ENCODE measurements around the gene ZNF394. TPM values are rescaled to one million over a fixed set of nuclear protein-coding genes. Genes with fewer than 3 reads are reported as not detected.
"Not testable (repeated sequence)": the region's sequence is repeated elsewhere in the genome, so short reads cannot be mapped to it uniquely, and the experiment has no call there.

The ZNF394 gene
- total RNA-seq: 36.4 and 40.7 TPM in 2 replicates

DNA sequence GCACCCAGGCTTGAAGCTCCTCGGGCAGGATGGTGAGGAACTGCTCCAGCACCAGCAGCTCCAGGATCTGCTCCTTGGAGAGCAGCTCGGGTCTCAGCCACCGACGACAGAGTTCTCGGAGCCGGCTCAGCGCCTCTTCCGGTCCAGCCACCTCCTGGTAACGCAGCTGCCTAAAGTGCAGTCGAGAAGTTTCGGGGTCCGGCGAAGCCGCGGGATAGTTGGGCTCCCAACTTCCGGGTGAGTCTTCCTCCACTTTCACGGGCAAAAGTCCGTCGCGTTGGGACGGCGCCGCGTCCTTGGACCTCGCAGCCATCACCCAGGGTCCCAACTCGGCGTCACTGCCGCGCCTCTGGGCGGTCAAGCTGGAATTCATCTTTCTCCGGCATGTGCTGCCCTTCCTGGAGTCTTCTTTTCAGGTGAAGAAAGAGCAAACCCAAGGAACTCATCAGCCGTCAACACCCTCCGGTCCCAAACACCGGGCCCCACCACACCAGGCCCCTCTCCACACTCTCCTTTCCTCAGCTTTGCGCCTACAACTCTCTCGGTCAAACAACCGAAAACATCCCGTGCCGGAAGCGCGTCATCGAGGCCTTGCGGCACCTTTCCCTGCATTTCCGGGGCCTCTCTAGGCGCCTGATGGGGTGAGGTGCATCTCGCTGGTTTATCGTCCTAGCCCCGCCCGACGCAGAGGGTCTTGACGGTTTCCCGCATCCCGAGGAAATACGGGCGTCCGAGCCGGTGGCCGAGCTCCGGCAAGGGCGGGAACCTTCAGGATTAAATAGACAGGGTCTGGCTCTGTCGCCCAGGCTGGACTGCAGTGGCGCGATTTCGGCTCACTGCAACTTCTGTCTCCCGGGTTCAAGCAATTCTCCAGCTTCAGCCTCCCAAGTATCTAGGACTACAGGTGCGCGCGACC, at the start of gene ZNF394:
Gene ZNF394 (minus strand): TSS at position 561 of the 916 bp plus-strand sequence. CDS start 188 bp downstream, at position 373.
- peak; percentile 86 for DNase-seq (ENCODE audit: low spot score)

GRCh38 chr7:99549545-99549944, 49.5 kb upstream of the ZNF394 start:
- H3K4me3 Mint-ChIP-seq (ENCODE audit: low read depth); DNase-seq (ENCODE audit: low spot score); H3K27me3 Mint-ChIP-seq (ENCODE audit: low read depth); intact Hi-C loops (cut with micrococcal nuclease); H3K27ac Mint-ChIP-seq: not testable (repeated sequence)
- Mint-ChIP-seq H3K9me3 (peaks cover 26% of the 10 kb centered on the region), H3K4me1 (ENCODE audit: low read depth) (peaks cover 15% of the 10 kb centered on the region), H3K36me3 (ENCODE audit: low read depth) (peaks cover 55% of the 10 kb centered on the region)

More for the DNA sequence above, at the start of gene ZNF394:
- peak within 1 kb of the TSS; percentile 98 for H3K27ac Mint-ChIP-seq
- no peaks in the 10 kb centered on the region for H3K27me3 Mint-ChIP-seq (ENCODE audit: low read depth)
- peaks cover 12% of the 10 kb centered on the region for H3K9me3 Mint-ChIP-seq
- H3K4me1 Mint-ChIP-seq (ENCODE audit: low read depth): peaks cover 20% of the 10 kb centered on the region
- peaks cover 57% of the 10 kb centered on the region for H3K36me3 Mint-ChIP-seq (ENCODE audit: low read depth)
- H3K4me3 Mint-ChIP-seq (ENCODE audit: low read depth): peak within 1 kb of the TSS; percentile 94
- intact Hi-C loops (cut with micrococcal nuclease): loop anchor here (1.0 kb wide), 3 partner anchors 28 to 116 kb away; partner anchors contain the start of genes FAM200A, ZNF789 and ZSCAN25

DNA sequence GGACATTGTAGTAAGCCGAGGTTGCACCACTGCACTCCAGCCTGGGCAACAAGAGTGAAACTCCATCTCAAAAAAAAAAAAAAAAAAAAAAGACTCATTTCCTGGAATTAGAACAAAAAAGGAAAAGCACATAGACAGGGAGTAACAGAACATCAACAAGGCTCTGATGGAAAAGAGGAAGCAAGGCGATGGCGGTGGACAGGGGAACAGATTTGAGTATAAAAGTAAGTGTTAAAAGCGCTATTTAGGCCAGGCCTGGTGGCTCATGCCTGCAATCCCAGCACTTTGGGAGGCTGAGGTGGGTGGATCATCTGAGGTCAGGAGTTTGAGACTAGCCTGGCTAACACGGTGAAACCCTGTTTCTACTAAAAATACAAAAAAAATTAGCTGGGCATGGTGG, 45.2 kb upstream of the ZNF394 start:
- H3K27me3 Mint-ChIP-seq (ENCODE audit: low read depth); H3K4me1 Mint-ChIP-seq (ENCODE audit: low read depth); H3K4me3 Mint-ChIP-seq (ENCODE audit: low read depth); intact Hi-C loops (cut with micrococcal nuclease); H3K27ac Mint-ChIP-seq; DNase-seq (ENCODE audit: low spot score): not testable (repeated sequence)
- Mint-ChIP-seq H3K9me3 (peaks cover 50% of the 10 kb centered on the region), H3K36me3 (ENCODE audit: low read depth) (peaks cover 49% of the 10 kb centered on the region)

DNA sequence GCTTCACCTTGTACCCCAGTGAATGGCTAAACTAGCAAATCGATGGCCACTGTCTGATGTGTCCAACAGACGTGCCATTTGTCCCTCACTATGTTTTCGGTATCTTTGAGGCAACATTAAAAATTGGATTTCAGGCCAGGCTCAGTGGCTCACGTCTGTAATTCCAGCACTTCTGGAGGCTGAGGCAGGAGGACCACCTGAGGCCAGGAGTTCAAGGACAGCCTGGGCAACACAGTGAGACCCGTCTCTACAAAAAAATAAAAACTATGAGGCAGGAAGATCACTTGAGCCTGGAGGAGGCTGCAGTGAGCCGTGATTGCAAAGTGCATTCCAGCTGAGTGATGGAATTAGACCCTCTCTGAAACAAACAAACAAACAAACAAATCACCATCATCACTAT, 43.8 kb upstream of the ZNF394 start:
- no peak overlapping the region for H3K27ac Mint-ChIP-seq
- no peak for DNase-seq (ENCODE audit: low spot score)
- H3K36me3 Mint-ChIP-seq (ENCODE audit: low read depth): peaks cover 40% of the 10 kb centered on the region
- H3K4me1 Mint-ChIP-seq (ENCODE audit: low read depth): no peaks in the 10 kb centered on the region
- H3K27me3 Mint-ChIP-seq (ENCODE audit: low read depth): no peaks in the 10 kb centered on the region
- H3K4me3 Mint-ChIP-seq (ENCODE audit: low read depth): no peak overlapping the region
- intact Hi-C loops (cut with micrococcal nuclease): no loop called here
- peaks cover 47% of the 10 kb centered on the region for H3K9me3 Mint-ChIP-seq

GRCh38 chr7:99543081-99543671, 43.1 kb upstream of the ZNF394 start:
- H3K4me1 Mint-ChIP-seq (ENCODE audit: low read depth): no peaks in the 10 kb centered on the region
- H3K4me3 Mint-ChIP-seq (ENCODE audit: low read depth): no peak overlapping the region
- intact Hi-C loops (cut with micrococcal nuclease): no loop called here
- H3K27me3 Mint-ChIP-seq (ENCODE audit: low read depth): no peaks in the 10 kb centered on the region
- peaks cover 49% of the 10 kb centered on the region for H3K9me3 Mint-ChIP-seq
- DNase-seq (ENCODE audit: low spot score): no peak
- no peak overlapping the region for H3K27ac Mint-ChIP-seq
- H3K36me3 Mint-ChIP-seq (ENCODE audit: low read depth): peaks cover 33% of the 10 kb centered on the region

- no peak overlapping the region for H3K27ac Mint-ChIP-seq
- intact Hi-C loops (cut with micrococcal nuclease): no loop called here
- no peaks in the 10 kb centered on the region for H3K4me1 Mint-ChIP-seq (ENCODE audit: low read depth)
- no peak for DNase-seq (ENCODE audit: low spot score)
- peaks cover 48% of the 10 kb centered on the region for H3K9me3 Mint-ChIP-seq
- H3K27me3 Mint-ChIP-seq (ENCODE audit: low read depth): no peaks in the 10 kb centered on the region
- H3K4me3 Mint-ChIP-seq (ENCODE audit: low read depth): no peak overlapping the region
- H3K36me3 Mint-ChIP-seq (ENCODE audit: low read depth): peaks cover 15% of the 10 kb centered on the region
Measured at GRCh38 chr7:99541212-99541611, 41.1 kb upstream of the ZNF394 start.

GRCh38 chr7:99540542-99540941, 40.5 kb upstream of the ZNF394 start:
- no peak for DNase-seq (ENCODE audit: low spot score)
- intact Hi-C loops (cut with micrococcal nuclease): no loop called here

DNA sequence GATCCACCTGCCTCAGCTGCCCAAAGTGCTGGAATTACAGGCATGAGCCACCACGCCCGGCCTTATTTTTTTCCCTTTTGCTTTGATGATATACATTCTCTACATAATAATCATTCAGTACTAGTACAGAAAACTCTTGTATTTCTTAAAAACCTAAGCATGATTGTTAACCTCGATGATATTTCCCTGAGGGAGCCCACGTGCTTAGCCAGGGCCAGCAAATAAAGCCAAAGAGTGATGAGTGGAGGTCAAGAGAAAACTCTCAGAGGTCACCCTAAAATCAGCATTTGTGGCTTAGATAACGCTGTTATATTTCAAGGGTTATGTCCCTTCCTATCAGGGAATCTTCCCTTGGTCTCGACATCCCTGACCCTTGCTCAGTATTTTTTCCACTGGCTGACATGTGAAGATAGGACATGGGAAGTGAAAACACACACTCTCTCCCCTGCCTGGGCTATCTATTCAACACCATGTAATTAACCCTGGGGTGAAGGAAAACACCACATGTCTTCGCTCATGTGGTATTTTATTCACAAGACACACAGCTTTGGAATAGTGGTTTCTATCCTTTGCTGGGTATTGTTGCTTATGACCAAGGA, 39.2 kb upstream of the ZNF394 start:
- DNase-seq (ENCODE audit: low spot score): no peak
- H3K36me3 Mint-ChIP-seq (ENCODE audit: low read depth): peaks cover 16% of the 10 kb centered on the region
- intact Hi-C loops (cut with micrococcal nuclease): no loop called here
- H3K27ac Mint-ChIP-seq: no peak overlapping the region
- H3K4me1 Mint-ChIP-seq (ENCODE audit: low read depth): no peaks in the 10 kb centered on the region
- H3K27me3 Mint-ChIP-seq (ENCODE audit: low read depth): no peaks in the 10 kb centered on the region
- peaks cover 54% of the 10 kb centered on the region for H3K9me3 Mint-ChIP-seq
- H3K4me3 Mint-ChIP-seq (ENCODE audit: low read depth): no peak overlapping the region

More at GRCh38 chr7:99540542-99540941, 40.5 kb upstream of the ZNF394 start:
- Mint-ChIP-seq H3K9me3 (peaks cover 53% of the 10 kb centered on the region), H3K27me3 (ENCODE audit: low read depth) (no peaks in the 10 kb centered on the region), H3K4me3 (ENCODE audit: low read depth) (no peak overlapping the region), H3K36me3 (ENCODE audit: low read depth) (peaks cover 15% of the 10 kb centered on the region), H3K4me1 (ENCODE audit: low read depth) (no peaks in the 10 kb centered on the region), H3K27ac (no peak overlapping the region)

GRCh38 chr7:99535667-99536066, 35.6 kb upstream of the ZNF394 start:
- H3K27ac Mint-ChIP-seq: no peak overlapping the region
- no peak for DNase-seq (ENCODE audit: low spot score)
- peaks cover 68% of the 10 kb centered on the region for H3K9me3 Mint-ChIP-seq
- H3K27me3 Mint-ChIP-seq (ENCODE audit: low read depth): no peaks in the 10 kb centered on the region
- H3K4me3 Mint-ChIP-seq (ENCODE audit: low read depth): no peak overlapping the region
- intact Hi-C loops (cut with micrococcal nuclease): no loop called here
- no peaks in the 10 kb centered on the region for H3K4me1 Mint-ChIP-seq (ENCODE audit: low read depth)
- peaks cover 39% of the 10 kb centered on the region for H3K36me3 Mint-ChIP-seq (ENCODE audit: low read depth)

DNA sequence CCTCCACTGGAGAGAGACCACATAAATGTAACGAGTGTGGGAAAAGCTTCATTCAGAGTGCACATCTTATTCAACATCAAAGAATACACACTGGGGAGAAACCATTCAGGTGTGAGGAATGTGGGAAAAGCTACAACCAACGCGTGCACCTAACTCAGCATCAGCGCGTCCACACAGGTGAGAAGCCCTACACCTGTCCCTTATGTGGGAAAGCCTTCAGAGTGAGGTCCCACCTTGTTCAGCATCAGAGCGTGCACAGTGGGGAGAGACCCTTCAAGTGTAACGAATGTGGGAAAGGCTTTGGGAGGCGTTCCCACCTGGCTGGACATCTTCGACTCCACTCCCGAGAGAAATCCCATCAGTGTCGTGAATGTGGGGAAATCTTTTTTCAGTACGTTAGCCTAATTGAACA, 31.3 kb upstream of the ZNF394 start:
- H3K36me3 Mint-ChIP-seq (ENCODE audit: low read depth): peaks cover 81% of the 10 kb centered on the region
- intact Hi-C loops (cut with micrococcal nuclease): no loop called here
- no peaks in the 10 kb centered on the region for H3K27me3 Mint-ChIP-seq (ENCODE audit: low read depth)
- no peak for DNase-seq (ENCODE audit: low spot score)
- no peaks in the 10 kb centered on the region for H3K4me1 Mint-ChIP-seq (ENCODE audit: low read depth)
- H3K27ac Mint-ChIP-seq: no peak overlapping the region
- peaks cover 76% of the 10 kb centered on the region for H3K9me3 Mint-ChIP-seq
- no peak overlapping the region for H3K4me3 Mint-ChIP-seq (ENCODE audit: low read depth)

GRCh38 chr7:99525713-99526440, 25.8 kb upstream of the ZNF394 start:
- Mint-ChIP-seq H3K4me1 (ENCODE audit: low read depth) (no peaks in the 10 kb centered on the region), H3K36me3 (ENCODE audit: low read depth) (peaks cover 75% of the 10 kb centered on the region), H3K9me3 (peaks cover 41% of the 10 kb centered on the region), H3K4me3 (ENCODE audit: low read depth) (no peak overlapping the region), H3K27ac (no peak overlapping the region), H3K27me3 (ENCODE audit: low read depth) (no peaks in the 10 kb centered on the region)
- no peak for DNase-seq (ENCODE audit: low spot score)
- intact Hi-C loops (cut with micrococcal nuclease): no loop called here

DNA sequence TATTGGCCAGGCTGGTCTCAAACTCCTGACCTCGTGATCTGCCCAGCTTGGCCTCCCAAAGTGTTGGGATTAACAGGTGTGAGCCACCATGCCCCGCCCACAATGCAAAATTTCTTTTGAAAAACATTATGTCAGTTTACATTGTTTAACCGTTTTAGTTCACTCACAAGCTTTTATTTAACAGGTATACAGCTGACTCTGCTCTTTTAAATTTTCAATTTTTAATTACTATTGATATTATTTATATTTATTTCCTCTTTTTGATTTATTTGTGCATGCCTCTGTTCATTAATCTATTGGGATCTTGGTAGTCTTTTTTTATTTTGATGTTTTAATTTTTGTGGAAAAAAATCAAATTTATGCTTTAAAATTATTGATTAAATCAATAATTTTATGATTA, 21.3 kb upstream of the ZNF394 start:
- Mint-ChIP-seq H3K36me3 (ENCODE audit: low read depth) (peaks cover 59% of the 10 kb centered on the region), H3K9me3 (peaks cover 9% of the 10 kb centered on the region), H3K27ac (no peak overlapping the region), H3K4me1 (ENCODE audit: low read depth) (no peaks in the 10 kb centered on the region), H3K4me3 (ENCODE audit: low read depth) (no peak overlapping the region), H3K27me3 (ENCODE audit: low read depth) (no peaks in the 10 kb centered on the region)
- DNase-seq (ENCODE audit: low spot score): no peak
- intact Hi-C loops (cut with micrococcal nuclease): no loop called here

Measured in activated T-helper 2 cell treated with anti-CD3 and anti-CD28 coated beads, Interferon-gamma antibody, Interleukin-2, Interleukin-4, amounts not matched to agents 10 μg/mL and 5 μg/mL and 100 μg/mL, durations not matched to agents 14 hours and 24 hours and 36 hours (primary cell).